ENCODE data around the gene ARHGAP20. TPM values are rescaled to one million over a fixed set of nuclear protein-coding genes. Genes with fewer than 3 reads are reported as not detected.

ARHGAP20 gene
- total RNA-seq (2021) (7.9 and 8.4 TPM in 2 replicates), Bru-seq, nascent RNA (percentile 81 among the genes with signal in this experiment), BruChase-seq, experiment 1, labeled RNA remaining after a 2-hour chase (percentile 60 among the genes with signal in this experiment), BruChase-seq, experiment 2, labeled RNA remaining after a 6-hour chase (percentile 44 among the genes with signal in this experiment)
- long read RNA-seq, partial matches to known transcripts, result 4 of 7 reads
- long read RNA-seq, other reads (novel, unspliced or antisense), result 3 of 7 reads

GRCh38 chr11:110711776-110712658 is at the start of gene ARHGAP20:
ARHGAP20 (minus strand) TSS chr11:110712437; CDS start chr11:110712231, 206 bp downstream.
- no peaks in the 10 kb centered on the region for H3K27me3 ChIP-seq (replicated peaks; ENCODE audit: insufficient read depth, low read depth, low read length, poor library complexity)
- CTCF ChIA-PET, result interaction anchor here (0.5 to 0.6 kb wide), 2 partner anchors 413 to 571 kb away, joined by 4 read pairs; no protein-coding TSS in a partner anchor
- intact Hi-C loops (cut with micrococcal nuclease; ENCODE audit: unreplicated experiment), result loop anchor here (5.0 to 10.0 kb wide), 2 partner anchors 265 to 713 kb away; no protein-coding TSS in a partner anchor

GRCh38 chr11:110761991-110762390 is 49.8 kb upstream of the ARHGAP20 start:
- intact Hi-C loops (cut with micrococcal nuclease; ENCODE audit: unreplicated experiment), result no loop called here
- DNase-seq (ENCODE audit: low spot score), result no peak
- no peak for TF ChIP-seq CTCF (conservative IDR thresholded peaks at IDR 0.05; ENCODE audit: low read depth, low read length)
- no peak for TF ChIP-seq EZH2 (IDR thresholded peaks at IDR 0.05; ENCODE audit: borderline replicate concordance, low read depth, low read length, poor library complexity, severe bottlenecking)
- H3K4me1 ChIP-seq (ENCODE audit: insufficient read depth, low read length, poor library complexity, severe bottlenecking), result peaks cover 18% of the 10 kb centered on the region
- no peak overlapping the region for H3K4me3 ChIP-seq (ENCODE audit: low read depth, low read length, poor library complexity, severe bottlenecking)
- ChIA-PET CTCF (interaction anchor here (0.5 kb wide), 1 partner anchor 29 kb away, joined by 7 read pairs; no protein-coding TSS in a partner anchor), POLR2A (ENCODE audit: low non-redundant PET) (interaction anchor here (0.5 kb wide), 1 partner anchor 182 kb away, joined by 3 read pairs; no protein-coding TSS in a partner anchor)
- H3K27me3 ChIP-seq (replicated peaks; ENCODE audit: insufficient read depth, low read depth, low read length, poor library complexity), result no peaks in the 10 kb centered on the region
- no peaks in the 10 kb centered on the region for H3K36me3 ChIP-seq (ENCODE audit: insufficient read depth, low read length, poor library complexity, severe bottlenecking)
- BruUV-seq (replicated peaks), result no TSS peak
- no peaks in the 10 kb centered on the region for H3K9me3 ChIP-seq (ENCODE audit: low read depth, low read length, poor library complexity, severe bottlenecking)
- H3K27ac ChIP-seq (ENCODE audit: low read depth, low read length, poor library complexity, severe bottlenecking), result no peak overlapping the region

More at GRCh38 chr11:110711776-110712658, at the start of gene ARHGAP20:
- no peaks in the 10 kb centered on the region for H3K4me1 ChIP-seq (ENCODE audit: insufficient read depth, low read length, poor library complexity, severe bottlenecking)
- no peak for TF ChIP-seq EZH2 (IDR thresholded peaks at IDR 0.05; ENCODE audit: borderline replicate concordance, low read depth, low read length, poor library complexity, severe bottlenecking)
- TF ChIP-seq CTCF (conservative IDR thresholded peaks at IDR 0.05; ENCODE audit: low read depth, low read length), result no peak
- H3K9me3 ChIP-seq (ENCODE audit: low read depth, low read length, poor library complexity, severe bottlenecking), result no peaks in the 10 kb centered on the region
- POLR2A ChIA-PET (ENCODE audit: low non-redundant PET), result interaction anchor here (0.8 kb wide), 1 partner anchor 520 kb away, joined by 7 read pairs; no protein-coding TSS in a partner anchor
- BruUV-seq (replicated peaks), result no TSS peak
- peak; percentile 91 for DNase-seq (ENCODE audit: low spot score)
- peak within 1 kb of the TSS; percentile 76 for H3K4me3 ChIP-seq (ENCODE audit: low read depth, low read length, poor library complexity, severe bottlenecking)
- peak within 1 kb of the TSS; percentile 52 for H3K27ac ChIP-seq (ENCODE audit: low read depth, low read length, poor library complexity, severe bottlenecking)
- H3K36me3 ChIP-seq (ENCODE audit: insufficient read depth, low read length, poor library complexity, severe bottlenecking), result no peaks in the 10 kb centered on the region

GRCh38 chr11:110761131-110761530 is 48.9 kb upstream of the ARHGAP20 start:
- intact Hi-C loops (cut with micrococcal nuclease; ENCODE audit: unreplicated experiment), result no loop called here
- H3K9me3 ChIP-seq (ENCODE audit: low read depth, low read length, poor library complexity, severe bottlenecking), result no peaks in the 10 kb centered on the region
- CTCF ChIA-PET, result no interaction called here
- H3K36me3 ChIP-seq (ENCODE audit: insufficient read depth, low read length, poor library complexity, severe bottlenecking), result no peaks in the 10 kb centered on the region
- POLR2A ChIA-PET (ENCODE audit: low non-redundant PET), result no interaction called here
- no peak overlapping the region for H3K4me3 ChIP-seq (ENCODE audit: low read depth, low read length, poor library complexity, severe bottlenecking)
- DNase-seq (ENCODE audit: low spot score), result no peak
- TF ChIP-seq EZH2 (IDR thresholded peaks at IDR 0.05; ENCODE audit: borderline replicate concordance, low read depth, low read length, poor library complexity, severe bottlenecking) (no peak), CTCF (conservative IDR thresholded peaks at IDR 0.05; ENCODE audit: low read depth, low read length) (no peak)
- no TSS peak for BruUV-seq (replicated peaks)
- H3K27me3 ChIP-seq (replicated peaks; ENCODE audit: insufficient read depth, low read depth, low read length, poor library complexity), result no peaks in the 10 kb centered on the region
- peaks cover 18% of the 10 kb centered on the region for H3K4me1 ChIP-seq (ENCODE audit: insufficient read depth, low read length, poor library complexity, severe bottlenecking)
- H3K27ac ChIP-seq (ENCODE audit: low read depth, low read length, poor library complexity, severe bottlenecking), result no peak overlapping the region
